Measurements from ENCODE around the gene ADRB2. TPM values are rescaled to one million over a fixed set of nuclear protein-coding genes. Genes with fewer than 3 reads are reported as not detected.
"Not testable (repeated sequence)": the region's sequence is repeated elsewhere in the genome, so short reads cannot be mapped to it uniquely, and the experiment has no call there.

The ADRB2 gene
- polyA plus RNA-seq, 1 donor: 1.5 TPM

- DNase-seq: no peak
Measured at GRCh38 chr5:148856009-148856367, 29.6 kb downstream of the ADRB2 start.

- no peak for DNase-seq
Measured at GRCh38 chr5:148856424-148856823, 30.0 kb downstream of the ADRB2 start.

GRCh38 chr5:148857474-148857873 is 31.1 kb downstream of the ADRB2 start:
- no peak for DNase-seq

GRCh38 chr5:148858106-148858505 is 31.7 kb downstream of the ADRB2 start:
- no peak for DNase-seq

- DNase-seq: no peak
Measured at GRCh38 chr5:148858547-148858946, 32.1 kb downstream of the ADRB2 start.

- no peak for DNase-seq
Measured at GRCh38 chr5:148859703-148860102, 33.3 kb downstream of the ADRB2 start.

- no peak for DNase-seq
Measured at GRCh38 chr5:148860599-148860998, 34.2 kb downstream of the ADRB2 start.

- no peak for DNase-seq
Measured at GRCh38 chr5:148861088-148861487, 34.7 kb downstream of the ADRB2 start.

GRCh38 chr5:148861696-148862095 is 35.3 kb downstream of the ADRB2 start:
- no peak for DNase-seq

- peak; percentile 9 for DNase-seq
Measured at GRCh38 chr5:148864113-148864841, 37.9 kb downstream of the ADRB2 start.

- no peak for DNase-seq
Measured at GRCh38 chr5:148866024-148866423, 39.6 kb downstream of the ADRB2 start.

- no peak for DNase-seq
Measured at GRCh38 chr5:148873120-148873519, 46.7 kb downstream of the ADRB2 start.

GRCh38 chr5:148873690-148874485 is 47.5 kb downstream of the ADRB2 start:
- DNase-seq: no peak

GRCh38 chr5:148875205-148875875 is 48.9 kb downstream of the ADRB2 start:
- no peak for DNase-seq

GRCh38 chr5:148877436-148877835 is 51.0 kb downstream of the ADRB2 start:
- not testable (repeated sequence) for DNase-seq

Other genes with a start within 250 kb of the ADRB2 start
- not detected for gene HTR4, start 172.1 kb upstream of the ADRB2 start, polyA plus RNA-seq (ENCODE audit: insufficient read length)
- 1.8 TPM for gene SH3TC2, start 236.5 kb downstream of the ADRB2 start, polyA plus RNA-seq (ENCODE audit: insufficient read length)